K562 (cell line): ENCODE data around the gene OPA3. TPM values are rescaled to one million over a fixed set of nuclear protein-coding genes. Genes with fewer than 3 reads are reported as not detected.

Experiments
- DLX4 ChIP-seq: fragments of 250-450 bp; sonication (Bioruptor Pico); IDR thresholded peaks from 2 replicates; pipeline ENCODE4 v1.6.1; 2021; ENCODE audit warnings: mild to moderate bottlenecking
- E2F1 ChIP-seq: sonication (generic); formaldehyde crosslinking; IDR thresholded peaks from 2 replicates; pipeline ENCODE4 v1.8.1; 2023; ENCODE audit warnings: mild to moderate bottlenecking, missing genetic modification reagents, moderate library complexity
- GTF2F1 ChIP-seq: IDR thresholded peaks from 2 replicates; pipeline ENCODE4 v1.6.1; 2011; ENCODE audit warnings: low read depth, low read length, improper control_type of control experiment
- HLTF ChIP-seq: fragments of 450-650 bp; IDR thresholded peaks from 2 replicates; pipeline ENCODE4 v1.6.1; 2016
- MAZ ChIP-seq, 2 experiments: fragments of 450-650 bp in 1 of 2; sonication (generic) in 1 of 2; formaldehyde crosslinking; IDR thresholded peaks in 1 of 2; conservative IDR thresholded peaks in 1 of 2; 2 replicates each; pipeline versions ENCODE4 v1.4.0 to v1.5.0; 2020; ENCODE audit warnings: mild to moderate bottlenecking in 1 of 2, missing genetic modification reagents in 1 of 2
- SREBF2 ChIP-seq: sonication (generic); formaldehyde crosslinking; IDR thresholded peaks from 2 replicates; pipeline ENCODE4 v1.4.0; 2020; ENCODE audit warnings: mild to moderate bottlenecking, missing genetic modification reagents
- STAT6 ChIP-seq: sonication (generic); formaldehyde crosslinking; IDR thresholded peaks from 2 replicates; pipeline ENCODE4 v1.8.1; 2023; ENCODE audit warnings: mild to moderate bottlenecking, missing genetic modification reagents
- TCF7 ChIP-seq: sonication (generic); IDR thresholded peaks from 2 replicates; pipeline ENCODE4 v1.6.1; 2016; ENCODE audit warnings: antibody characterized with exemption, borderline replicate concordance
- TGIF2 ChIP-seq: sonication (generic); formaldehyde crosslinking; IDR thresholded peaks from 2 replicates; pipeline ENCODE4 v1.8.1; 2022; ENCODE audit warnings: mild to moderate bottlenecking, missing genetic modification reagents, moderate library complexity
- ZBTB49 ChIP-seq: sonication (generic); formaldehyde crosslinking; IDR thresholded peaks from 2 replicates; pipeline ENCODE4 v1.8.0; 2022; ENCODE audit warnings: missing genetic modification reagents, mild to moderate bottlenecking, borderline replicate concordance
- ZZZ3 ChIP-seq: fragments of 450-650 bp; IDR thresholded peaks from 2 replicates; pipeline ENCODE4 v1.6.1; 2016; ENCODE audit warnings: antibody characterized with exemption, mild to moderate bottlenecking, moderate library complexity
- polyA plus RNA-seq, 8 experiments: library from polyadenylated mRNA; depleted of rRNA in 4 of 8; stranded (reverse) in 5 of 8; unstranded in 3 of 8; fragments of >200 nt; fragmentation: Nextera tagmentation in 2 of 8; fragmentation: Illumina TruSeq in 1 of 8; extraction: Ambion mirVana in 2 of 8; extraction: Trizol in 1 of 8; gene quantifications; 2 replicates each; pipeline versions ENCODE4 v1.2.1 to v1.2.3, GENCODE V29; 2011 to 2014; ENCODE audit warnings: inconsistent platforms in 1 of 8, missing spikeins in 1 of 8
- total RNA-seq, 7 experiments: library from RNA; depleted of rRNA in 6 of 7; stranded (reverse); fragments of >200 nt in 6 of 7; fragmentation: Illumina TruSeq in 2 of 7; extraction: Trizol in 2 of 7; gene quantifications; 2 replicates each; pipeline versions ENCODE4 v1.2.1 to v1.2.3, GENCODE V29; 2011 to 2021; ENCODE audit warnings: low replicate concordance in 1 of 7

Gene OPA3
- total and polyA plus RNA-seq, 9 of the 15 experiments (the other 6 are each of a cell fraction or from before 2014, with no cell fraction given), result 1.4 to 18.8 (median 9.0) TPM

DNA sequence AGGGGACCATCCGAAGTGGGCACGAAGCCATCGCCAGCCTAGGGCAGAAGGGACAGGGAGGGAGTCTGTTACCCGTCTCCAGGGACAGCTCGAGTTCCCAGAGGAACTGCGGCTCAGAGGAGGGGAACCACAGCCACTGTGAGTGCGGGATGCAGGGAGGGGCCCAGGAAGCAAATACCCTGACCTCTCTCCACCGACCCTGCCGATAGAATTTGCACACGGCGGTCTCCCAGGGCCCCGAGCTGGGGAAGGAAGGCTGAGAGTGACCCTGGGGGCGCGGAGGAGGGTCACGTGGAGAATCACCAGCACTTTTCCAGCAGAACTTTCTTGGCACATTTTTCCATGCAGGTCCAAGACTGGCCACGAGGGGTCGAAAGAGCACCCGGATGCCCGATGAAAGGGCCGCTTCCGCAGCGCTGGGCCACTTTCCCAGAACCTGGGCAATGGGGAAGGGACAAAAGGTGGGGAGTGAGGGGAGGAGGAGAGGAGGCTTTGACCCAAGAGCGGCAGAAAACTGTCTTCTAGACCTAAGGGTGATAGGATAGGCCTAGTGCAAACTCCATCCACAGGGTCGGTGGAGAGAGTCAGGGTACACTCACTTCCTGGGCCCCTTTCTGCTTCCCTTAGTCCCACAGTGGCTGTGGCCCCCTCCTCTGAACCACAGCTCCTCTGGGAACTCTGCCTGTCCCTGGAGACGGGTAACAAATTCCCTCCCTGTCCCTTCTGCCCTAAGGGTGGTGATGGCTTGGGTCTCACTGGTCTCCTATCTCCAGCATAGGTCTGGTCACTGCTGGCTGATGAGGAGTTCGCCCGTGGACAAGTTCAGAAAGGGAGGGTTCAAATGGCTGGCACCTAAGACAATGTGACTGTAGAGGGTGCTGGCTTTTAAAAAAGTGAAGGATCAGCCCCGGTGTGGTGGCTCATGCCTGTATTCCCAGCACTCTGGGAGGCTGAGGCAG, 22.7 kb upstream of the OPA3 start (continued):
- TF ChIP-seq ZBTB49 (CRISPR knock-in tag), result no peak
- peak; percentile 56 to 81 for TF ChIP-seq MAZ (CRISPR knock-in tag; conservative IDR thresholded peaks at IDR 0.05 in 1 of 2, IDR thresholded peaks at IDR 0.05 in 1 of 2)
- TF ChIP-seq TGIF2 (CRISPR knock-in tag), result no peak
- no peak for TF ChIP-seq E2F1 (CRISPR knock-in tag)
- TF ChIP-seq GTF2F1, result no peak
- 0 out of 2 replicates have a peak, but pooled peaks have one; percentile 28 for TF ChIP-seq STAT6 (CRISPR knock-in tag)
- peak; percentile 19; the same call in 1 of the 2 replicates for TF ChIP-seq TCF7
- TF ChIP-seq SREBF2 (CRISPR knock-in tag), result 0 out of 2 replicates have a peak, but pooled peaks have one; percentile 39
- TF ChIP-seq HLTF, result no peak
- TF ChIP-seq DLX4, result no peak
- TF ChIP-seq ZZZ3, result no peak
